Stomach (tissue), 9 donors: Measurements from ENCODE around the gene RAD51AP1. TPM values are rescaled to one million over a fixed set of nuclear protein-coding genes. Genes with fewer than 3 reads are reported as not detected.

Experiments
- DNase-seq, 2 donors: peaks; one replicate each; pipeline versions ENCODE4 v3.0.0 to v3.0.0-alpha.2; 2013 to 2019
- H3K27ac ChIP-seq, 5 donors: fragments of 200-600 bp in 4 of 5; sonication (generic) in 4 of 5; one replicate each; pipeline ENCODE4 v1.5.1; 2013 to 2019; ENCODE audit warnings: mild to moderate bottlenecking in 1 of 5, moderate library complexity in 1 of 5
- H3K27me3 ChIP-seq, 3 donors: fragments of 200-600 bp; sonication (generic); one replicate each; pipeline ENCODE4 v1.5.1; 2017 to 2019; ENCODE audit warnings: mixed run types in 1 of 3
- H3K36me3 ChIP-seq, 4 donors: fragments of 200-600 bp; sonication (generic); 1 replicate in 3 of 4; 2 replicates in 1 of 4; pipeline ENCODE4 v1.5.1; 2016 to 2019
- H3K4me1 ChIP-seq, 4 donors: fragments of 200-600 bp; sonication (generic); one replicate each; pipeline ENCODE4 v1.5.1; 2016 to 2019
- H3K4me3 ChIP-seq, 4 donors: fragments of 200-600 bp; sonication (generic) in 3 of 4; one replicate each; pipeline ENCODE4 v1.5.1; 2016 to 2019; ENCODE audit warnings: mild to moderate bottlenecking in 1 of 4
- H3K9me3 ChIP-seq, 4 donors: fragments of 200-600 bp; sonication (generic); one replicate each; pipeline ENCODE4 v1.5.1; 2016 to 2019
- EP300 ChIP-seq: sonication (generic); formaldehyde crosslinking; IDR thresholded peaks from one replicate; pipeline ENCODE4 v1.6.1; 2017; ENCODE audit warnings: antibody characterized with exemption
- POLR2A ChIP-seq, 4 donors: fragments of 450-650 bp; IDR thresholded peaks; one replicate each; pipeline ENCODE4 v1.6.1; 2016; ENCODE audit warnings: antibody characterized with exemption in 4 of 4, control low read depth in 2 of 4, mild to moderate bottlenecking in 1 of 4, moderate library complexity in 1 of 4
- POLR2AphosphoS5 ChIP-seq, 3 donors: sonication (generic); formaldehyde crosslinking; IDR thresholded peaks; one replicate each; pipeline ENCODE4 v1.6.1; 2016; ENCODE audit warnings: antibody characterized with exemption in 3 of 3
- WGBS, 5 donors: extraction: QIAGEN DNeasy Blood & Tissue Kit in 3 of 5; methylation state at CpG; one replicate each; pipeline versions ENCODE4 v1.1.5 to v1.1.7; 2013 to 2018; 5-methylcytosine and 5-hydroxymethylcytosine counted together
- intact Hi-C: fragments of 100-400 bp; cut with DNase I; formaldehyde crosslinking; loops from one replicate; pipeline ENCODE4 v1.15.1; 2023; ENCODE audit warnings: low total_unique reads
- polyA plus RNA-seq, 3 donors: library from polyadenylated mRNA; stranded (reverse); fragments of 200-250 nt; gene quantifications; one replicate each; pipeline ENCODE4 v1.2.3, GENCODE V29; 2013
- total RNA-seq, 5 donors: library from RNA; depleted of rRNA; stranded (reverse); fragments of >200 nt; gene quantifications; one replicate each; pipeline versions ENCODE4 v1.1.0 to v1.2.3, GENCODE V29; 2014 to 2016
- TF ChIP-seq, protein P1 (sequence below), 7 experiments: fragments of 450-650 bp in 4 of 7; fragments of 200-600 bp in 3 of 7; sonication (generic) in 3 of 7; IDR thresholded peaks; one replicate each; pipeline ENCODE4 v1.5.1; 2016 to 2019; ENCODE audit warnings: antibody characterized with exemption in 7 of 7, control low read depth in 2 of 7, mild to moderate bottlenecking in 1 of 7
- donor health status: healthy with polysubstance abuse.
- donor health status: Bipolar disorder and iron deficiency.
- donor health status: healthy.

Gene RAD51AP1
- total and polyA plus RNA-seq, 8 donors, result 2.5 to 20.2 (median 5.0) TPM; not detected in 1

DNA sequence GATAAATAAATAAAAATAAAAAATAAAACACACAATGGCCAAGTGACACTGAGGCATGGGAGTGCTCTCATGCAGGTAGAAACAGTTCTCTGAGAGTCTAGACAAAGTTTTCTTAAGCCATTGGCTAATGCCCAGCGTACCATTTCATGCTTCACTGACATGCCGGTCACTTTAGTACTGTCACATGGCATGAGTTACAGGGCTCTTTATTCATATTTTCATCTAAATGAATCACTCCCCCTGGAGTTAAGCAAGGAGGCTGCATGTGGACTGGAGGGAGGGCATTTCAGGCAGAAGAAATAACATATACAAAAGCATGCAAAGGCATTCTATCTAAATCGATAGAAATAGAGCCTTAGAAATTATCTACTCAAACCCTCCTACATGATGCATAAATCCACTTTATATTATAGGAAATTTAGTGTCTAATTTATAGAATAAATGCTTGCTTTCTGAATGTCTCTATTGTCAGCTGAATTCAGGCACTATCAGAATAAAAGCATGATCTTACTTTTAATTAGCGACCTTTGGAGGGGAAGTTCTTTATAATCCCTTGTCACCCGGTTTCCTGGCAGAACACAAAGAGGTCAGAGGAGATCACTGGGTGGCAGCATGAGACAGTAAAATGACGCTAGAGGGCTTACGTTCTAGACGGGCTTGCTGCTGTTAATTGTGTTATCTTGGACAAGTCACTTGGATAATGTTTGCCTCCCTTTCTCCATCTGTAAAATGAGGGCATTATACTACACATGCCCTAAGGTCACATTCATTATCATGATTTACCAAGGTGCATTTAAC lies 40.8 kb downstream of the RAD51AP1 start:
- no peak for TF ChIP-seq POLR2AphosphoS5 (IDR thresholded peaks at IDR 0.05)
- TF ChIP-seq EP300, result no peak
- TF ChIP-seq POLR2A (IDR thresholded peaks at IDR 0.05), result no peak
- TF ChIP-seq, protein P1, sequence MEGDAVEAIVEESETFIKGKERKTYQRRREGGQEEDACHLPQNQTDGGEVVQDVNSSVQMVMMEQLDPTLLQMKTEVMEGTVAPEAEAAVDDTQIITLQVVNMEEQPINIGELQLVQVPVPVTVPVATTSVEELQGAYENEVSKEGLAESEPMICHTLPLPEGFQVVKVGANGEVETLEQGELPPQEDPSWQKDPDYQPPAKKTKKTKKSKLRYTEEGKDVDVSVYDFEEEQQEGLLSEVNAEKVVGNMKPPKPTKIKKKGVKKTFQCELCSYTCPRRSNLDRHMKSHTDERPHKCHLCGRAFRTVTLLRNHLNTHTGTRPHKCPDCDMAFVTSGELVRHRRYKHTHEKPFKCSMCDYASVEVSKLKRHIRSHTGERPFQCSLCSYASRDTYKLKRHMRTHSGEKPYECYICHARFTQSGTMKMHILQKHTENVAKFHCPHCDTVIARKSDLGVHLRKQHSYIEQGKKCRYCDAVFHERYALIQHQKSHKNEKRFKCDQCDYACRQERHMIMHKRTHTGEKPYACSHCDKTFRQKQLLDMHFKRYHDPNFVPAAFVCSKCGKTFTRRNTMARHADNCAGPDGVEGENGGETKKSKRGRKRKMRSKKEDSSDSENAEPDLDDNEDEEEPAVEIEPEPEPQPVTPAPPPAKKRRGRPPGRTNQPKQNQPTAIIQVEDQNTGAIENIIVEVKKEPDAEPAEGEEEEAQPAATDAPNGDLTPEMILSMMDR (IDR thresholded peaks at IDR 0.05), result no peak
- intact Hi-C loops, result no loop called here
- H3K4me3 ChIP-seq, result no peak overlapping the region
- 30 to 39% (median 36%) methylated on average over 8 of the region's 8 CpGs for WGBS, 5 donors
- no peak overlapping the region for H3K27ac ChIP-seq
- H3K4me1 ChIP-seq, result no peaks in the 10 kb centered on the region
- no peaks in the 10 kb centered on the region for H3K36me3 ChIP-seq
- H3K9me3 ChIP-seq, result no peaks in the 10 kb centered on the region
- DNase-seq, result peak in 1 of 2 donors; percentile 38
- H3K27me3 ChIP-seq, result peaks cover 0 to 17% (median 0%) of the 10 kb centered on the region in 3 donors

DNA sequence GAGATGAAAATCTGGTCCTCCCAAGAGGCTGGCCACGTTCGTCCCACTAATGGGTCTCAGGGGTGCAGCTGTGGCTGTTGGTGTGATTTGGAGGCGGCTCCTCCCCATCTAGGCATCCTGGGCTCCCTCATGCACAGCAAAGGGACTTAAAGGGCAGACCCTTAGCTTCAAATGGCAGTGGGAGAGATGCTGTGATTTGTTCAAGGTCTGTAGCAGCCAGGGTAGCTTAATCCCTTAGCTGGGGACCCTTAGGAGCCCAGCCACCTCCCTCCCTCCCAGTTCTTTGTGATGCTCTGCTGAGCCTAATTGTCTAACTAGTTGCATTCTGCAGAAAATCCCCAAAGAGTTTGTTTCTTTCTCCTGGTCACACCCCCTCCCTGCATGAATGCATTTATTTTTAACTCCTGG lies 41.6 kb downstream of the RAD51AP1 start:
- TF ChIP-seq, protein P1 (IDR thresholded peaks at IDR 0.05), result no peak
- TF ChIP-seq POLR2A (IDR thresholded peaks at IDR 0.05) (no peak), EP300 (no peak), POLR2AphosphoS5 (IDR thresholded peaks at IDR 0.05) (no peak)
- no peaks in the 10 kb centered on the region for H3K4me1 ChIP-seq
- intact Hi-C loops, result no loop called here
- no peak for DNase-seq
- 37 to 73% (median 64%) methylated on average over 2 to 3 of the region's 3 CpGs for WGBS, 5 donors
- no peak overlapping the region for H3K4me3 ChIP-seq
- no peak overlapping the region for H3K27ac ChIP-seq
- peaks cover 0 to 17% (median 0%) of the 10 kb centered on the region in 3 donors for H3K27me3 ChIP-seq
- no peaks in the 10 kb centered on the region for H3K9me3 ChIP-seq
- H3K36me3 ChIP-seq, result no peaks in the 10 kb centered on the region

DNA sequence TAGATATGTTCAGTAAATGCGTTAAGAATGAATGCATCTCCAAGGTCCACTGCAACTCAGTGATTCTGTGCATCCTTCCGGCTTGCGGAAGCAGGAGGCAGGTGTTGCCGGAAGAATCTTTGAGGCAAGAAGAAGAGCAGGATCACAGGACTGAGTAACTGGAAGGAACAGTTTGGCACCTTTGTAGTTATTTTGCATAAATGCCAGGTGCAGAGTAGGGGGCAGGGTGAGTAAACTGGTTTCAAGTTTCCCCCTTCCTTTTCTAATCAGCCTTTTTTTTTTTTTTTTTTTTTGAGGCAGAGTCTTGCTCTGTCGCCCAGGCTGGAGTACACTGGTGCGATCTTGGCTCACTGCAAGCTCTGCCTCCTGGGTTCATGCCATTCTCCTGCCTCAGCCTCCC lies 45.6 kb downstream of the RAD51AP1 start:
- no peak for TF ChIP-seq POLR2AphosphoS5 (IDR thresholded peaks at IDR 0.05)
- no peak for TF ChIP-seq EP300
- TF ChIP-seq, protein P1 (IDR thresholded peaks at IDR 0.05), result no peak
- TF ChIP-seq POLR2A (IDR thresholded peaks at IDR 0.05), result no peak

DNA sequence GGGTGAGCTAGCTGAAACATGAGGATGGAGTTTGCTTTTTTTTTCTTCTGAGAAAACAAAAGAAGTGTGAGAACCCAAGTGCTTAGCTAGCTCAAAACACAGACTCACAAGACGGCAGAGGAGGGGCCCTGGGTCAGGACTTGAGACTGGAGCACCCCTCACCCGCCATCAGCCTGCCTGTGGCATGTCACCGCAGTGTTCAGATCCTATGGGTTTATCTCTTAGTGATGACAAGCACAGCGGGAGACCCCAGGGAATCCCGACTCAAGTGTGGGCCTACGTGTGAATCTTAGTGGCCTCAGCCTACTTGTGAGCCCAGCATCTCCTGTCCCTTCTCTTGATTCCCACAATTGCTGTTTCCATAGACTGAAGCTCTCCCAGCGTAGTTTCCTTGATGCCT lies 46.2 kb downstream of the RAD51AP1 start:
- TF ChIP-seq, protein P1 (IDR thresholded peaks at IDR 0.05), result no peak
- TF ChIP-seq POLR2AphosphoS5 (IDR thresholded peaks at IDR 0.05), result no peak
- no peak for TF ChIP-seq POLR2A (IDR thresholded peaks at IDR 0.05)
- no peak for TF ChIP-seq EP300
- DNase-seq, result no peak

More for the DNA sequence above, 45.6 kb downstream of the RAD51AP1 start:
- intact Hi-C loops, result no loop called here
- no peaks in the 10 kb centered on the region for H3K9me3 ChIP-seq
- no peaks in the 10 kb centered on the region for H3K4me1 ChIP-seq
- DNase-seq, result no peak
- H3K27me3 ChIP-seq, result peaks cover 0 to 22% (median 0%) of the 10 kb centered on the region in 3 donors
- 77 to 88% (median 81%) methylated on average over 4 to 6 of the region's 6 CpGs for WGBS, 5 donors
- H3K36me3 ChIP-seq, result no peaks in the 10 kb centered on the region
- H3K27ac ChIP-seq, result no peak overlapping the region
- H3K4me3 ChIP-seq, result no peak overlapping the region

More for the DNA sequence above, 46.2 kb downstream of the RAD51AP1 start:
- no peaks in the 10 kb centered on the region for H3K4me1 ChIP-seq
- intact Hi-C loops, result no loop called here
- peaks cover 0 to 19% (median 0%) of the 10 kb centered on the region in 3 donors for H3K27me3 ChIP-seq
- H3K9me3 ChIP-seq, result no peaks in the 10 kb centered on the region
- no peak overlapping the region for H3K4me3 ChIP-seq
- WGBS, 5 donors, result 72 to 77% (median 76%) methylated on average over 7 of the region's 7 CpGs
- H3K36me3 ChIP-seq, result no peaks in the 10 kb centered on the region
- H3K27ac ChIP-seq, result no peak overlapping the region
